ENCODE measurements around the gene CSKMT. TPM values are rescaled to one million over a fixed set of nuclear protein-coding genes. Genes with fewer than 3 reads are reported as not detected.

The CSKMT gene
- total and polyA plus RNA-seq, 8 donors = 3.5 to 25.5 (median 7.6) TPM; not detected in 1

DNA sequence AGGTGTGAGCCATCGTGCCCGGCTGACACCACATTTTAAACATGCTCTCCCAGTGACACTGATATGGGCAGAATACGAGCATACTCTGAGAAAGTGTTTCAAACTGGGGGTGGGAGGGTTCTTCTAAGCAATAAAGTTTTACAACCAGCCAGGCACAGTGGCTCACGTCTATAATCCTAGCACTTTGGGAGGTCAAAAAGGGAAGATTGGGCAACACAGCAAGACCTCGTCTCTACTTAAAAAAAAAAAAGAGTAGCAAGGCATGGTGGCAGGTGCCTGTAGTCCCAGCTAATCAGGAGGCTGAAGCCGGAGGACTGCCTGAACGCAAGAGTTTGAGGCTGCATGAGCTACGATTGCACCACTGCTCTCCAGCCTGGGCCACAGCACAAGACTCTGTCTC, 20.9 kb upstream of the CSKMT start:
- Histone ChIP-seq H3K27ac (peak overlapping the region in 1 of 5 donors; percentile 22), H3K9me3 (no peaks in the 10 kb centered on the region), H3K27me3 (no peaks in the 10 kb centered on the region), H3K36me3 (peaks cover 35 to 57% (median 53%) of the 10 kb centered on the region in 4 donors), H3K4me1 (peaks cover 20 to 49% (median 35%) of the 10 kb centered on the region in 4 donors), H3K4me3 (peak overlapping the region in 1 of 4 donors; percentile 98)
- 81 to 91% (median 87%) methylated on average over 8 of the region's 8 CpGs for WGBS, 5 donors
- intact Hi-C loops (cut with DNase I; ENCODE audit: low total_unique reads) = no loop called here
- no peak for DNase-seq
- TF ChIP-seq POLR2AphosphoS5 (IDR thresholded peaks at IDR 0.05) (no peak), POLR2A (IDR thresholded peaks at IDR 0.05) (no peak), EP300 (IDR thresholded peaks at IDR 0.05) (no peak)
- TF ChIP-seq, protein P1, sequence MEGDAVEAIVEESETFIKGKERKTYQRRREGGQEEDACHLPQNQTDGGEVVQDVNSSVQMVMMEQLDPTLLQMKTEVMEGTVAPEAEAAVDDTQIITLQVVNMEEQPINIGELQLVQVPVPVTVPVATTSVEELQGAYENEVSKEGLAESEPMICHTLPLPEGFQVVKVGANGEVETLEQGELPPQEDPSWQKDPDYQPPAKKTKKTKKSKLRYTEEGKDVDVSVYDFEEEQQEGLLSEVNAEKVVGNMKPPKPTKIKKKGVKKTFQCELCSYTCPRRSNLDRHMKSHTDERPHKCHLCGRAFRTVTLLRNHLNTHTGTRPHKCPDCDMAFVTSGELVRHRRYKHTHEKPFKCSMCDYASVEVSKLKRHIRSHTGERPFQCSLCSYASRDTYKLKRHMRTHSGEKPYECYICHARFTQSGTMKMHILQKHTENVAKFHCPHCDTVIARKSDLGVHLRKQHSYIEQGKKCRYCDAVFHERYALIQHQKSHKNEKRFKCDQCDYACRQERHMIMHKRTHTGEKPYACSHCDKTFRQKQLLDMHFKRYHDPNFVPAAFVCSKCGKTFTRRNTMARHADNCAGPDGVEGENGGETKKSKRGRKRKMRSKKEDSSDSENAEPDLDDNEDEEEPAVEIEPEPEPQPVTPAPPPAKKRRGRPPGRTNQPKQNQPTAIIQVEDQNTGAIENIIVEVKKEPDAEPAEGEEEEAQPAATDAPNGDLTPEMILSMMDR (IDR thresholded peaks at IDR 0.05) = no peak

- H3K4me3 ChIP-seq = peak overlapping the region; percentile 68 to 98 (median 84)
- H3K36me3 ChIP-seq = peaks cover 40 to 62% (median 55%) of the 10 kb centered on the region in 4 donors
- WGBS, 5 donors = 9 to 13% (median 12%) methylated on average over 11 of the region's 11 CpGs
- intact Hi-C loops (cut with DNase I; ENCODE audit: low total_unique reads) = no loop called here
- no peaks in the 10 kb centered on the region for H3K27me3 ChIP-seq
- H3K9me3 ChIP-seq = no peaks in the 10 kb centered on the region
- no peak for DNase-seq
- TF ChIP-seq EP300 (IDR thresholded peaks at IDR 0.05) (no peak), POLR2A (IDR thresholded peaks at IDR 0.05) (no peak), POLR2AphosphoS5 (IDR thresholded peaks at IDR 0.05) (no peak)
- TF ChIP-seq, protein P1 (IDR thresholded peaks at IDR 0.05) = no peak
- peak overlapping the region; percentile 89 to 94 (median 92) for H3K27ac ChIP-seq
- H3K4me1 ChIP-seq = peaks cover 20 to 51% (median 35%) of the 10 kb centered on the region in 4 donors
Observed at GRCh38 chr11:62645671-62645945, 19.5 kb upstream of the CSKMT start.

- TF ChIP-seq EP300 (IDR thresholded peaks at IDR 0.05) = no peak
- peak; percentile 85 to 94 (median 87) for TF ChIP-seq POLR2AphosphoS5 (IDR thresholded peaks at IDR 0.05)
- TF ChIP-seq, protein P1 (IDR thresholded peaks at IDR 0.05) = no peak
- TF ChIP-seq POLR2A (IDR thresholded peaks at IDR 0.05) = peak in 2 of 4 donors; percentile 36 to 62
- Histone ChIP-seq H3K4me3 (peak within 1 kb of the TSS; percentile 68 to 98 (median 84)), H3K4me1 (peaks cover 21 to 52% (median 39%) of the 10 kb centered on the region in 4 donors), H3K9me3 (no peaks in the 10 kb centered on the region), H3K27me3 (no peaks in the 10 kb centered on the region), H3K36me3 (peaks cover 40 to 62% (median 55%) of the 10 kb centered on the region in 4 donors), H3K27ac (peak within 1 kb of the TSS; percentile 89 to 94 (median 92))
- peak; percentile 99 to 100 for DNase-seq
- 0% methylated on average over 40 to 73 of the region's 73 CpGs for WGBS, 5 donors
- intact Hi-C loops (cut with DNase I; ENCODE audit: low total_unique reads) = no loop called here
Observed at GRCh38 chr11:62645946-62646824, 18.9 kb upstream of the CSKMT start, which contains the start of gene GANAB. GANAB (minus strand) TSS chr11:62646613; CDS start chr11:62646599, 14 bp downstream.

- peaks cover 40 to 60% (median 54%) of the 10 kb centered on the region in 4 donors for H3K36me3 ChIP-seq
- DNase-seq = no peak
Observed at GRCh38 chr11:62646825-62647608, 18.1 kb upstream of the CSKMT start.

More at GRCh38 chr11:62646825-62647608, 18.1 kb upstream of the CSKMT start:
- TF ChIP-seq POLR2A (IDR thresholded peaks at IDR 0.05) (no peak), POLR2AphosphoS5 (IDR thresholded peaks at IDR 0.05) (no peak), EP300 (IDR thresholded peaks at IDR 0.05) (no peak)
- TF ChIP-seq, protein P1 (IDR thresholded peaks at IDR 0.05) = no peak
- Histone ChIP-seq H3K4me1 (peaks cover 29 to 57% (median 47%) of the 10 kb centered on the region in 4 donors), H3K9me3 (no peaks in the 10 kb centered on the region), H3K27me3 (no peaks in the 10 kb centered on the region), H3K27ac (peak overlapping the region; percentile 25 to 94 (median 89)), H3K4me3 (peak overlapping the region in 3 of 4 donors; percentile 79 to 98 (median 89))
- intact Hi-C loops (cut with DNase I; ENCODE audit: low total_unique reads) = no loop called here
- WGBS, 5 donors = 46 to 64% (median 58%) methylated on average over 20 to 32 of the region's 32 CpGs
